K562 (cell line): ENCODE measurements around the gene PRDM10. TPM values are rescaled to one million over a fixed set of nuclear protein-coding genes. Genes with fewer than 3 reads are reported as not detected.

Source experiments
- CBX3 ChIP-seq, 2 experiments: IDR thresholded peaks; 1 replicate in 1 of 2; 2 replicates in 1 of 2; pipeline ENCODE4 v1.6.1; 2012; ENCODE audit warnings: inconsistent platforms in 2 of 2, low read length in 2 of 2, borderline replicate concordance in 1 of 2, control low read depth in 1 of 2
- JUND ChIP-seq, 2 experiments: IDR thresholded peaks; 2 replicates in 1 of 2; 3 replicates in 1 of 2; pipeline ENCODE4 v1.6.1; 2011; ENCODE audit warnings: borderline replicate concordance in 2 of 2, low read depth in 2 of 2, low read length in 2 of 2, improper control_type of control experiment in 1 of 2, missing biosample characterization in 1 of 2, missing genetic modification characterization in 1 of 2, missing genetic modification reagents in 1 of 2
- KLF6 ChIP-seq: fragments of 250-450 bp; sonication (Bioruptor Pico); IDR thresholded peaks from 2 replicates; pipeline ENCODE4 v1.4.0; 2020; ENCODE audit warnings: mild to moderate bottlenecking, moderate library complexity, borderline replicate concordance
- MEF2D ChIP-seq: conservative IDR thresholded peaks from 2 replicates; pipeline ENCODE4 v1.6.1; 2016; ENCODE audit warnings: low read depth, missing genetic modification characterization, missing compliant biosample characterization
- NUFIP1 ChIP-seq: fragments of 450-650 bp; IDR thresholded peaks from 2 replicates; pipeline ENCODE4 v1.6.1; 2018; ENCODE audit not compliant: partially characterized antibody
- SRF ChIP-seq, 2 experiments: fragments of 250-450, 450-650 bp in 1 of 2; sonication (Bioruptor Pico) in 1 of 2; sonication (generic) in 1 of 2; formaldehyde crosslinking; IDR thresholded peaks; 2 replicates each; pipeline versions ENCODE4 v1.5.0 to v1.5.1; 2020 to 2022; ENCODE audit warnings: mild to moderate bottlenecking in 1 of 2, missing genetic modification reagents in 1 of 2
- ZBTB8A ChIP-seq: fragments of 450-650 bp; IDR thresholded peaks from 2 replicates; pipeline ENCODE4 v1.6.1; 2018; ENCODE audit warnings: mild to moderate bottlenecking, moderate library complexity; ENCODE audit not compliant: partially characterized antibody
- ZNF41 ChIP-seq: fragments of 250-450 bp; sonication (Bioruptor Pico); conservative IDR thresholded peaks from 2 replicates; pipeline ENCODE4 v1.4.0; 2020; ENCODE audit warnings: mild to moderate bottlenecking
- polyA plus RNA-seq, 8 experiments: library from polyadenylated mRNA; depleted of rRNA in 4 of 8; stranded (reverse) in 5 of 8; unstranded in 3 of 8; fragments of >200 nt; fragmentation: Nextera tagmentation in 2 of 8; fragmentation: Illumina TruSeq in 1 of 8; extraction: Ambion mirVana in 2 of 8; extraction: Trizol in 1 of 8; gene quantifications; 2 replicates each; pipeline versions ENCODE4 v1.2.1 to v1.2.3, GENCODE V29; 2011 to 2014; ENCODE audit warnings: inconsistent platforms in 1 of 8, missing spikeins in 1 of 8
- total RNA-seq, 7 experiments: library from RNA; depleted of rRNA in 6 of 7; stranded (reverse); fragments of >200 nt in 6 of 7; fragmentation: Illumina TruSeq in 2 of 7; extraction: Trizol in 2 of 7; gene quantifications; 2 replicates each; pipeline versions ENCODE4 v1.2.1 to v1.2.3, GENCODE V29; 2011 to 2021; ENCODE audit warnings: low replicate concordance in 1 of 7
- TF ChIP-seq, protein P1 (sequence below): fragments of 250-450 bp; sonication (Bioruptor Pico); IDR thresholded peaks from 2 replicates; pipeline ENCODE4 v1.4.0; 2020
- TF ChIP-seq, protein P2 (sequence below): fragments of 450-650 bp; IDR thresholded peaks from 2 replicates; pipeline ENCODE4 v1.6.1; 2018; ENCODE audit not compliant: partially characterized antibody
- TF ChIP-seq, protein P3 (sequence below): sonication (generic); formaldehyde crosslinking; IDR thresholded peaks from 2 replicates; pipeline ENCODE4 v1.8.0; 2023; ENCODE audit warnings: mild to moderate bottlenecking, missing genetic modification reagents
- TF ChIP-seq, protein P4 (sequence below): fragments of 250-450 bp; sonication (Bioruptor Pico); IDR thresholded peaks from 2 replicates; pipeline ENCODE4 v1.8.0; 2021; ENCODE audit warnings: moderate library complexity, mild to moderate bottlenecking, inconsistent platforms
- TF ChIP-seq, protein P5 (sequence below): fragments of 250-450 bp; sonication (Bioruptor Pico); IDR thresholded peaks from 2 replicates; pipeline ENCODE4 v1.5.0; 2021; ENCODE audit warnings: mild to moderate bottlenecking, moderate library complexity

The PRDM10 gene
- total and polyA plus RNA-seq, 9 of the 15 experiments (the other 6 are each of a cell fraction or from before 2014, with no cell fraction given) = 0.89 to 9.3 (median 4.5) TPM

DNA sequence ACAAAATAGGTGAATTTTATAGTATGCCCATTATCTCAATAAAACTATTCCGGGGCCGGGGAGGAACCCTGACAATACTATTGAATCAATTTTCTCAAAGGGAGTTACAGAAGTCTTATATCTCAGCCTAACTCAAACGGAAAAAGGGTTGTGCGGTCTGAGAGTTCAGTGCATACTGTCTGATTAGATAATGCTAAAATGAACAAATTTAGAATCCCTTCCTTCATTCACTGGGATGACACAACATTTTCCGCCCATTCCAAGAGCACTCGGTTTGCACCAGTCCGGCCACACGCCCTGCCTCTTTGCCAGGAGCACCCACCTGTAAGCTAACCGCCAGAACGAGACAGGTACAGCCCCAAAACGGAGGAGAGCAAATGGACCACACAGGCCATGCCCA, 57.3 kb downstream of the PRDM10 start (continued):
- TF ChIP-seq, protein P1, sequence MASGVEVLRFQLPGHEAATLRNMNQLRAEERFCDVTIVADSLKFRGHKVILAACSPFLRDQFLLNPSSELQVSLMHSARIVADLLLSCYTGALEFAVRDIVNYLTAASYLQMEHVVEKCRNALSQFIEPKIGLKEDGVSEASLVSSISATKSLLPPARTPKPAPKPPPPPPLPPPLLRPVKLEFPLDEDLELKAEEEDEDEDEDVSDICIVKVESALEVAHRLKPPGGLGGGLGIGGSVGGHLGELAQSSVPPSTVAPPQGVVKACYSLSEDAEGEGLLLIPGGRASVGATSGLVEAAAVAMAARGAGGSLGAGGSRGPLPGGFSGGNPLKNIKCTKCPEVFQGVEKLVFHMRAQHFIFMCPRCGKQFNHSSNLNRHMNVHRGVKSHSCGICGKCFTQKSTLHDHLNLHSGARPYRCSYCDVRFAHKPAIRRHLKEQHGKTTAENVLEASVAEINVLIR (CRISPR knock-in tag) = no peak
- TF ChIP-seq KLF6 (CRISPR knock-in tag) (no peak), MEF2D (tag) (no peak), CBX3 (IDR thresholded peaks at IDR 0.05; ENCODE audit: borderline replicate concordance in 1 of 2, low read length in 2 of 2) (0 out of 3 replicates have a peak, but pooled peaks of 1 of the 2 experiments have one; percentile 16), JUND (IDR thresholded peaks at IDR 0.05; ENCODE audit: borderline replicate concordance, low read depth, low read length) (peak; percentile 59), JUND (tag; IDR thresholded peaks at IDR 0.05; ENCODE audit: borderline replicate concordance, low read depth, low read length) (peak; percentile 56; the same call in 1 of the 3 replicates), ZBTB8A (no peak), SRF (CRISPR knock-in tag; IDR thresholded peaks at IDR 0.05) (no peak), NUFIP1 (no peak), ZNF41 (CRISPR knock-in tag) (no peak)
- TF ChIP-seq, protein P2, sequence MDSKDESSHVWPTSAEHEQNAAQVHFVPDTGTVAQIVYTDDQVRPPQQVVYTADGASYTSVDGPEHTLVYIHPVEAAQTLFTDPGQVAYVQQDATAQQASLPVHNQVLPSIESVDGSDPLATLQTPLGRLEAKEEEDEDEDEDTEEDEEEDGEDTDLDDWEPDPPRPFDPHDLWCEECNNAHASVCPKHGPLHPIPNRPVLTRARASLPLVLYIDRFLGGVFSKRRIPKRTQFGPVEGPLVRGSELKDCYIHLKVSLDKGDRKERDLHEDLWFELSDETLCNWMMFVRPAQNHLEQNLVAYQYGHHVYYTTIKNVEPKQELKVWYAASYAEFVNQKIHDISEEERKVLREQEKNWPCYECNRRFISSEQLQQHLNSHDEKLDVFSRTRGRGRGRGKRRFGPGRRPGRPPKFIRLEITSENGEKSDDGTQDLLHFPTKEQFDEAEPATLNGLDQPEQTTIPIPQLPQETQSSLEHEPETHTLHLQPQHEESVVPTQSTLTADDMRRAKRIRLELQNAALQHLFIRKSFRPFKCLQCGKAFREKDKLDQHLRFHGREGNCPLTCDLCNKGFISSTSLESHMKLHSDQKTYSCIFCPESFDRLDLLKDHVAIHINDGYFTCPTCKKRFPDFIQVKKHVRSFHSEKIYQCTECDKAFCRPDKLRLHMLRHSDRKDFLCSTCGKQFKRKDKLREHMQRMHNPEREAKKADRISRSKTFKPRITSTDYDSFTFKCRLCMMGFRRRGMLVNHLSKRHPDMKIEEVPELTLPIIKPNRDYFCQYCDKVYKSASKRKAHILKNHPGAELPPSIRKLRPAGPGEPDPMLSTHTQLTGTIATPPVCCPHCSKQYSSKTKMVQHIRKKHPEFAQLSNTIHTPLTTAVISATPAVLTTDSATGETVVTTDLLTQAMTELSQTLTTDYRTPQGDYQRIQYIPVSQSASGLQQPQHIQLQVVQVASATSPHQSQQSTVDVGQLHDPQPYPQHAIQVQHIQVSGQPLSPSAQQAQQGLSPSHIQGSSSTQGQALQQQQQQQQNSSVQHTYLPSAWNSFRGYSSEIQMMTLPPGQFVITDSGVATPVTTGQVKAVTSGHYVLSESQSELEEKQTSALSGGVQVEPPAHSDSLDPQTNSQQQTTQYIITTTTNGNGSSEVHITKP = no peak
- TF ChIP-seq, protein P3, sequence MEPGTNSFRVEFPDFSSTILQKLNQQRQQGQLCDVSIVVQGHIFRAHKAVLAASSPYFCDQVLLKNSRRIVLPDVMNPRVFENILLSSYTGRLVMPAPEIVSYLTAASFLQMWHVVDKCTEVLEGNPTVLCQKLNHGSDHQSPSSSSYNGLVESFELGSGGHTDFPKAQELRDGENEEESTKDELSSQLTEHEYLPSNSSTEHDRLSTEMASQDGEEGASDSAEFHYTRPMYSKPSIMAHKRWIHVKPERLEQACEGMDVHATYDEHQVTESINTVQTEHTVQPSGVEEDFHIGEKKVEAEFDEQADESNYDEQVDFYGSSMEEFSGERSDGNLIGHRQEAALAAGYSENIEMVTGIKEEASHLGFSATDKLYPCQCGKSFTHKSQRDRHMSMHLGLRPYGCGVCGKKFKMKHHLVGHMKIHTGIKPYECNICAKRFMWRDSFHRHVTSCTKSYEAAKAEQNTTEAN (CRISPR knock-in tag) = no peak
- TF ChIP-seq, protein P4, sequence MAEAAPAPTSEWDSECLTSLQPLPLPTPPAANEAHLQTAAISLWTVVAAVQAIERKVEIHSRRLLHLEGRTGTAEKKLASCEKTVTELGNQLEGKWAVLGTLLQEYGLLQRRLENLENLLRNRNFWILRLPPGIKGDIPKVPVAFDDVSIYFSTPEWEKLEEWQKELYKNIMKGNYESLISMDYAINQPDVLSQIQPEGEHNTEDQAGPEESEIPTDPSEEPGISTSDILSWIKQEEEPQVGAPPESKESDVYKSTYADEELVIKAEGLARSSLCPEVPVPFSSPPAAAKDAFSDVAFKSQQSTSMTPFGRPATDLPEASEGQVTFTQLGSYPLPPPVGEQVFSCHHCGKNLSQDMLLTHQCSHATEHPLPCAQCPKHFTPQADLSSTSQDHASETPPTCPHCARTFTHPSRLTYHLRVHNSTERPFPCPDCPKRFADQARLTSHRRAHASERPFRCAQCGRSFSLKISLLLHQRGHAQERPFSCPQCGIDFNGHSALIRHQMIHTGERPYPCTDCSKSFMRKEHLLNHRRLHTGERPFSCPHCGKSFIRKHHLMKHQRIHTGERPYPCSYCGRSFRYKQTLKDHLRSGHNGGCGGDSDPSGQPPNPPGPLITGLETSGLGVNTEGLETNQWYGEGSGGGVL (CRISPR knock-in tag) = no peak
- TF ChIP-seq, protein P5, sequence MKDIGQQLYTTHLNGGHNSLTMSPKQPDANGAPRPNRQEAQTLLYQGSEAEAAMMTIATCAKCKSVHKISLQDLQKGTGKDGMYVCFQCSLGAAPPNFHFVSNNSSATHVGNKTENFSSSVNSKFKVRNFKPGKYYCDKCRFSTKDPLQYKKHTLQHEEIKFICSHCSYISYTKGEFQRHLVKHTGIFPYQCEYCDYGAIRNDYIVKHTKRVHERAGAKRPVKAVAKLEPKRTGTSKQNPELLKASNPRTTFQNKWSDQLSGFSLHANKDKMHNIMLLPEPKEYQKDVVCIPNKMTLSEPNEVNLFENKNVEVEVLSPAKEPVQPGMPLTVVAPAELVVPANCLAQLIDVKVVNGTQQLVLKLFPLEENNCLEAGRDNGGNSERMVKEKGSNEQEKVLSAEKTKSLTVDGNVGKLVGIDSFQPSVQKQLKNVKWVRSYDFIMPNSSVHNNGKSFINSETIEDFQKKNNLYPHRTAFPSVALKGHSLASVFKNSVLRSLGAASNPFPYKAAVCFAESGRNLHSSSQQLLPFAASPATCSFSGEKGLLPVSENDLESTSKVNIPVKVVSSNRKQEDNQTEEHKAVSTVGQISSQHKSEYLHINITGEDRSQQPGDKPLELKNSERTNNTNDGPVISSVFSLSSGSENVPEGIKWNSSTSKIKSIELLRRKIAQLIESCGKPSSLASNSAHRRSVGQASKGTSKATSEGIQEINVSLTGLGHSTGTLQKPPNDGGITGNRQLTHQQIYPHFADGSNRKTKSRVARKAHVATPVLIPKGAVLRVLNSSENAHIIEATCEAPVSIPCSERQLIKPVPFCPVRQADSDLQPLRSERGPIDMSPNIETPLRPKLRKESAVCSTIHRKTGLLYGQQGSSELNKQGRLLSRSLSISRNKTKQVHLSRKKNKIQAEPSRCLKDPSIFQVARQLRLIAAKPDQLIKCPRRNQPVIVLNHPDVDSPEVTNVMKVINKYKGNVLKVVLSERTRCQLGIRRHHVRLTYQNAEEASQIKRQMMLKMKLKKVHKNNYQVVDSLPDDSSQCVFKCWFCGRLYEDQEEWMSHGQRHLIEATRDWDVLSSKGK = no peak
